Glomerular endothelial cell (primary cell): ENCODE data around the gene CLASP1. TPM values are rescaled to one million over a fixed set of nuclear protein-coding genes. Genes with fewer than 3 reads are reported as not detected.

ENCODE experiments used
- DNase-seq: peaks from one replicate; pipeline ENCODE4 v3.0.0-alpha.2; 2011; ENCODE audit warnings: low read depth, low spot score; ENCODE audit errors: extremely low read depth
- total RNA-seq: library from RNA; depleted of rRNA; stranded (reverse); fragments of >200 nt; gene quantifications from 2 replicates; pipeline ENCODE4 v1.2.3, GENCODE V29; 2015

Gene CLASP1
- total RNA-seq, 1 donor from 2014 or later: 76.8 TPM

GRCh38 chr2:121513597-121514333, 135.5 kb downstream of the CLASP1 start:
- no peak for DNase-seq

GRCh38 chr2:121510857-121511256, 138.4 kb downstream of the CLASP1 start:
- DNase-seq: no peak

- no peak for DNase-seq
These were observed 142.6 kb downstream of the CLASP1 start for GRCh38 chr2:121506621-121507020.

- DNase-seq: no peak
These were observed 143.2 kb downstream of the CLASP1 start for GRCh38 chr2:121505986-121506586.

GRCh38 chr2:121505005-121505404, 144.3 kb downstream of the CLASP1 start:
- DNase-seq: no peak

GRCh38 chr2:121504316-121504715, 144.9 kb downstream of the CLASP1 start:
- DNase-seq: no peak

GRCh38 chr2:121502781-121503180, 146.5 kb downstream of the CLASP1 start:
- DNase-seq: no peak

GRCh38 chr2:121502246-121502645, 147.0 kb downstream of the CLASP1 start:
- no peak for DNase-seq

GRCh38 chr2:121501554-121501953, 147.7 kb downstream of the CLASP1 start:
- DNase-seq: no peak

- DNase-seq: no peak
These were observed 148.2 kb downstream of the CLASP1 start for GRCh38 chr2:121501031-121501430.

- no peak for DNase-seq
These were observed 150.5 kb downstream of the CLASP1 start for GRCh38 chr2:121498731-121499130.

- DNase-seq: no peak
These were observed 156.9 kb downstream of the CLASP1 start for GRCh38 chr2:121492409-121492808.

- no peak for DNase-seq
These were observed 157.7 kb downstream of the CLASP1 start for GRCh38 chr2:121491518-121491917.

- DNase-seq: no peak
These were observed 158.6 kb downstream of the CLASP1 start for GRCh38 chr2:121490584-121491133.

GRCh38 chr2:121489911-121490583, 159.2 kb downstream of the CLASP1 start:
- DNase-seq: no peak

- no peak for DNase-seq
These were observed 160.0 kb downstream of the CLASP1 start for GRCh38 chr2:121489284-121489683.

GRCh38 chr2:121486191-121486790, 163.0 kb downstream of the CLASP1 start:
- no peak for DNase-seq

- no peak for DNase-seq
These were observed 164.2 kb downstream of the CLASP1 start for GRCh38 chr2:121485039-121485438.

- no peak for DNase-seq
These were observed 165.4 kb downstream of the CLASP1 start for GRCh38 chr2:121483846-121484245.

- DNase-seq: no peak
These were observed 166.2 kb downstream of the CLASP1 start for GRCh38 chr2:121483021-121483420.

GRCh38 chr2:121480826-121481225, 168.4 kb downstream of the CLASP1 start:
- no peak for DNase-seq
